Posterior vena cava (tissue), 2 donors: ENCODE data around the gene WDR77. TPM values are rescaled to one million over a fixed set of nuclear protein-coding genes. Genes with fewer than 3 reads are reported as not detected.

Experiments
- DNase-seq: peaks from one replicate; pipeline ENCODE4 v3.0.0-alpha.2; 2020; ENCODE audit warnings: low spot score
- intact Hi-C, 2 donors: fragments of 100-400 bp; cut with DNase I; formaldehyde crosslinking; loops; one replicate each; pipeline versions ENCODE4 v1.14.1 to v1.14.2; 2022 to 2023
- long read RNA-seq, 2 donors: library from polyadenylated mRNA; unstranded; transcript quantifications; one replicate each; pipeline ENCODE4 v2.0.0, GENCODE V29; 2020 to 2021
- total RNA-seq, 2 donors: library from RNA; stranded (reverse); fragmentation: NEBNext Ultra II Directional; extraction: Animal tissue kit (Norgen Biotek cat#: 25700); gene quantifications; one replicate each; pipeline ENCODE4 v1.2.1, GENCODE V29; 2021
- donor health status: DM: yes; HTN: yes; CAD: no.
- donor health status: DM: yes; HTN: yes; CAD: no.

WDR77 gene
- total RNA-seq: 10 to 100 TPM; 20.9 to 21.2 TPM
- long read RNA-seq, donor 1, transcript WDR77-201 (10 exons, 2,576 nt): major isoform, 10 of 18 reads
- long read RNA-seq, donor 1, partial matches to known transcripts: 4 of 18 reads
- long read RNA-seq, donor 1, other reads (novel, unspliced or antisense): 4 of 18 reads
- long read RNA-seq, donor 2, transcript WDR77-201 (10 exons, 2,576 nt): major isoform, 89 of 122 reads
- long read RNA-seq, donor 2, partial matches to known transcripts: 8 of 122 reads
- long read RNA-seq, donor 2, other reads (novel, unspliced or antisense): 25 of 122 reads

- intact Hi-C loops: no loop called here
Observed at GRCh38 chr1:111448918-111449702, at the start of gene WDR77, which contains the start of gene ATP5PB. TSS of gene WDR77 (minus strand) at chr1:111449256. CDS start at chr1:111449169, 87 bp downstream. TSS of gene ATP5PB (plus strand) at chr1:111449464. CDS start at chr1:111449542, 78 bp downstream.

GRCh38 chr1:111497592-111497991 is 48.5 kb upstream of the WDR77 start:
- no peak for DNase-seq
- intact Hi-C loops: no loop called here

More at GRCh38 chr1:111448918-111449702, at the start of gene WDR77, which contains the start of gene ATP5PB:
- DNase-seq: peak; percentile 97

- intact Hi-C loops: no loop called here
- no peak for DNase-seq
Observed at GRCh38 chr1:111496398-111496797, 47.3 kb upstream of the WDR77 start.

GRCh38 chr1:111491070-111491469 is 42.0 kb upstream of the WDR77 start:
- intact Hi-C loops: no loop called here
- no peak for DNase-seq

GRCh38 chr1:111490220-111490619 is 41.2 kb upstream of the WDR77 start:
- intact Hi-C loops: no loop called here
- no peak for DNase-seq

- intact Hi-C loops: loop anchor here in 1 of 2 donors (10.0 kb wide), 1 partner anchor 265 kb away; the partner anchor contains the start of gene DDX20
- DNase-seq: no peak
Observed at GRCh38 chr1:111489604-111490003, 40.5 kb upstream of the WDR77 start.

- intact Hi-C loops: loop anchor here in 1 of 2 donors (10.0 kb wide), 1 partner anchor 266 kb away; the partner anchor contains the start of gene DDX20
- DNase-seq: no peak
Observed at GRCh38 chr1:111488669-111489068, 39.6 kb upstream of the WDR77 start.

GRCh38 chr1:111487133-111487532 is 38.1 kb upstream of the WDR77 start:
- intact Hi-C loops: loop anchor here in 1 of 2 donors (10.0 kb wide), 1 partner anchor 268 kb away; the partner anchor contains the start of gene DDX20

GRCh38 chr1:111486431-111486830 is 37.4 kb upstream of the WDR77 start:
- no peak for DNase-seq
- intact Hi-C loops: loop anchor here in 1 of 2 donors (10.0 kb wide), 1 partner anchor 268 kb away; the partner anchor contains the start of gene DDX20

More at GRCh38 chr1:111487133-111487532, 38.1 kb upstream of the WDR77 start:
- no peak for DNase-seq

- no peak for DNase-seq
- intact Hi-C loops: loop anchor here (5.0 to 10.0 kb wide), 2 partner anchors 270 to 283 kb away; partner anchors contain the start of gene DDX20 (in 1 of the 2)
Observed at GRCh38 chr1:111484391-111485026, 35.5 kb upstream of the WDR77 start.

- intact Hi-C loops: loop anchor here (5.0 to 10.0 kb wide), 2 partner anchors 271 to 283 kb away; partner anchors contain the start of gene DDX20 (in 1 of the 2)
- DNase-seq: no peak
Observed at GRCh38 chr1:111483876-111484275, 34.8 kb upstream of the WDR77 start.

GRCh38 chr1:111483166-111483565 is 34.1 kb upstream of the WDR77 start:
- intact Hi-C loops: loop anchor here (5.0 to 10.0 kb wide), 2 partner anchors 272 to 284 kb away; partner anchors contain the start of gene DDX20 (in 1 of the 2)
- DNase-seq: no peak

- intact Hi-C loops: loop anchor here (5.0 to 10.0 kb wide), 2 partner anchors 273 to 286 kb away; partner anchors contain the start of gene DDX20 (in 1 of the 2)
- DNase-seq: peak; percentile 93
Observed at GRCh38 chr1:111481387-111482221, 32.5 kb upstream of the WDR77 start.

GRCh38 chr1:111480674-111481073 is 31.6 kb upstream of the WDR77 start:
- intact Hi-C loops: loop anchor here (5.0 to 10.0 kb wide), 2 partner anchors 274 to 287 kb away; partner anchors contain the start of gene DDX20 (in 1 of the 2)
- no peak for DNase-seq

- DNase-seq: no peak
- intact Hi-C loops: no loop called here
Observed at GRCh38 chr1:111476761-111477309, 27.8 kb upstream of the WDR77 start.

GRCh38 chr1:111476214-111476613 is 27.2 kb upstream of the WDR77 start:
- DNase-seq: no peak
- intact Hi-C loops: no loop called here

GRCh38 chr1:111475701-111476100 is 26.6 kb upstream of the WDR77 start:
- intact Hi-C loops: no loop called here
- DNase-seq: no peak

- DNase-seq: no peak
- intact Hi-C loops: no loop called here
Observed at GRCh38 chr1:111474521-111474920, 25.5 kb upstream of the WDR77 start.
